HG02678 (cell line): Measurements from ENCODE around the gene E2F3.
"Not testable (repeated sequence)": the region's sequence is repeated elsewhere in the genome, so short reads cannot be mapped to it uniquely, and the experiment has no call there.

ENCODE experiments used
- ATAC-seq: cut with Tn5 transposase; IDR thresholded peaks from one replicate; pipeline ENCODE4 v1.9.1; 2021; ENCODE audit warnings: mild to moderate bottlenecking, moderate library complexity; ENCODE audit not compliant: unreplicated experiment

Gene E2F3

DNA sequence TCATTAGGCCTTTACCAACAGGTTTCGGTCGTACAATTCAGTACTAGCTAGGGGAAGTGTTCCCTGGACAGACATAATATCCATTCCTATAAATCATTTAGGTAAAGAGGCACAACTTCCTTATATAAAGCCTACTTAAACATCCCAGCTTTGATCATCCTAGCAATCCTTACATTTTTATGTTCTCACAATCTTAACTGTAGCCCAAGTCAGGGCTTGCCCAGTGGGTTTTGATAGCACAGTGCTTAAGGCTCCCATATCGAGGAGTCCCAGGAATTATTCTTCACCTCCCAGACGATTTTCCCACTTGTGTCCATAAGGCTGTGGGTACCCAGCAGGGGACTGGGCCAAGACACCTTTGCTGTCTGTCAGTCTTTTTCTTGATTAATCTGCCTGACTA, 63.2 kb downstream of the E2F3 start:
- ATAC-seq: no peak

- not testable (repeated sequence) for ATAC-seq
Measured at GRCh38 chr6:20465616-20466015, 63.9 kb downstream of the E2F3 start.

- peak; percentile 76 for ATAC-seq
Measured at GRCh38 chr6:20467437-20467836, 65.8 kb downstream of the E2F3 start.

DNA sequence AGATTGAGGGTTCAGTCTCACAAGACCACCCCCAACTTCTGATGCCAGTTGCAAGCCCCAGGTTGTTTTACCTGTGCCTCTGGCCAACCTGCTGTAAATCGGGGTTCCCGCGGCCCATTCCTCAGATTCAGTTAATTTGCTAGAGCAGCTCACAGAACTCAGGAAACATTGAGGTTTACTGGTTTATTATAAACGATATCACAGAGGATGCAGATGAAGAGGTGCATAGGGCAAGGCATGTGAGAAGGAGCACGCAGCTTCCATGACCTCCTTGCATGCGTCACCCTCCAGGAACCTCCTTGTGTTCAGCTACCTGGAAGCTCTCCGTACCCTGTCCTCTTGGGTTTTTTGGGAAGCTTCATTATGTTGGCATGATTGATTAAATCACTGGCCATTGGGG, 66.5 kb downstream of the E2F3 start:
- ATAC-seq: no peak

GRCh38 chr6:20472748-20473147, 71.1 kb downstream of the E2F3 start:
- ATAC-seq: no peak

DNA sequence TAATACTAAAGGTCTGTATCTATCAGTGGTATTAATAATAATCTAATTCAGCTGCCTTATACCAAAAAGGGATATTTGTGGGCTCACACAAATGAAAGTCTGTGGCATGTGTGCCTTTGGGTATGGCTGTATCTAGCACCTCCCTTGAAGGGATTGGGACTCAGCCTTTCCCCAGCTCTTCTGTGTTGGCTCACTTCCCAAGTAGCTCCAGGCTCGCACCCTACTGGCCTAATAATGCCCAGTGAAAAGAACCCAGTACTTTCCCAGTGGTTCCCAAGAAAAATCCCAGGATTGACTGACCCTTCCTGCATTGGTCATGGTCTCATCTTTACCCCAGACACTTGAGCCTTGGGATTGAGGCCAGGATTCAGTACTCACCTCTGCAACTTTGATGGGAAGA, 71.8 kb downstream of the E2F3 start:
- ATAC-seq: no peak

- ATAC-seq: no peak
Measured at GRCh38 chr6:20474874-20475542, 73.3 kb downstream of the E2F3 start.

DNA sequence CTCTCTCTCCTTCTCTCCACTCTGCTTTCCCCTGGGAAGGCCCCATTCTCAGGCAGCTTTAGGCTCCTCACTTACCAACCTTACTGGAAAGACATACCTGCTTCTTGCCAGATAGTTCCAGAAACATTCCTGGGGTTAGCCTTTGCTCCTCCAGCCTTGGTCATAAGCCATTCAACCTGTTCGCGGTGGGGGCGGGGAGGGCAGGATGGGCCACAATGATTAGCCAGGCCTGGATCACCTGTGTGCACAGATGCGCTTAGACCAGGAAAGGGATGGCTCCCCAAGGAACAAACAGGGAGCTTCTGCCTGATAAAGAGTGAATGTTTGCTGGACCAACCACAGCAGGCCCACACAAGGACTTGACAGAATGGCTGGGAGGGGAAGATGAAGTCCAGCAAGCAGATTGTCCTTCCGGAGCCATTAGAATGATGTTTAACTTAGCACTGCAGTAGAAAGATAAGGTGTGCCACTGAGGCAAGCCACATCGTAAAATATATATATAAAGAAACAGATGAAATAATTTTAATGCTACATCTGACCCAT, 74.9 kb downstream of the E2F3 start:
- ATAC-seq: no peak

DNA sequence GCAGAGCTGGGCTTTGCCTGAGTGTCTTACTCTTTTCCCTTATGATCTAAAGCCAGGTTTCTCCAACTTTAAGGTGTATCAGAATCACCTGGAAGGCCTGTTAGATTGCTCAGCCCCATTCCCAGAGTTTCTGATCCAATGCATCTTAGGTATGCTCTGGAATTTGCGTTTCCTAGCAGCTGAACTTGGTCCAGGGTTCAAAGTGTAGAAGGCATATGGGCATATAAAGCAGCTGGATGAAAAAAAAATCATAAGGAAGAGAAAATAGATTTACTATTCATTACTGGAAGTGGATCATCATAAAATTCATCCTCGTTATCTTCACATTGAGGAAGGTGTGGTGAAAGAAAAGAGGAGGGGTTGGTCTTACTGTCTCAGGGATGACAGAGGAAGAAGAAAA, 75.8 kb downstream of the E2F3 start:
- ATAC-seq: no peak

- ATAC-seq: no peak
Measured at GRCh38 chr6:20479060-20479459, 77.4 kb downstream of the E2F3 start.

DNA sequence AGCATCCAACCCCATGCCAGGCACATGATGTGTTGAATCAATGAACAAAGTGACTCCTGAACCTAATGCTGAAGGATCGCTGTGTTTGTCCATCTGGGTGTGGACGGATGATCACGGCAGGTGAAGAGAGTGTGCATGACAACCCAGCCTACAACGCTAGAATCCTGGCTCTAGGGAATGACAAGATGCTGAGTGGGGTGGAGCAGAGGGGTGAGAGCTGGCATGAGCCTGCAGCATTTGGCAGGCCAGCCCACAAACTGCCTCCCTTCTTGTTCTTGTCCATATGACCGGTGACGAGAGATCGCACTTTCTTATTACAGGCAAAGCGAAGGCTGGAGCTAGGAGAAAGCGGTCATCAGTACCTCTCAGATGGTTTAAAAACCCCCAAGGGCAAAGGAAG, 77.8 kb downstream of the E2F3 start:
- ATAC-seq: no peak

DNA sequence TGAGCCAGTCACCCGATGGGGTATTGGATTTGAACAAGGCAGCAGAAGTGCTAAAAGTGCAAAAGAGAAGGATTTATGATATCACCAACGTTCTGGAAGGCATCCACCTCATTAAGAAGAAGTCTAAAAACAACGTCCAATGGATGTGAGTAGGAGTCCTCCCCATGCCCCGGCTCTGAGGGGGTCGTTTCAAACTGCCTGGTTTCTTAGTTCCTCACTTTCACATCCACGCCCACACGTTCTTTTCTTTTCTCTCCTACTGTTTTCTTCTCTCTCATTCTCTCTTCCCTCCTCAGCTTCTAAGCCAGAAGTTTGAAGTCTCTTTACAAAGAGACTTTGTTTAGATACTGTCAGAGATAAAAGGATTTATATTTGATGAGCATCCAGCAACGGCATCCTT, 79.6 kb downstream of the E2F3 start:
- no peak for ATAC-seq

DNA sequence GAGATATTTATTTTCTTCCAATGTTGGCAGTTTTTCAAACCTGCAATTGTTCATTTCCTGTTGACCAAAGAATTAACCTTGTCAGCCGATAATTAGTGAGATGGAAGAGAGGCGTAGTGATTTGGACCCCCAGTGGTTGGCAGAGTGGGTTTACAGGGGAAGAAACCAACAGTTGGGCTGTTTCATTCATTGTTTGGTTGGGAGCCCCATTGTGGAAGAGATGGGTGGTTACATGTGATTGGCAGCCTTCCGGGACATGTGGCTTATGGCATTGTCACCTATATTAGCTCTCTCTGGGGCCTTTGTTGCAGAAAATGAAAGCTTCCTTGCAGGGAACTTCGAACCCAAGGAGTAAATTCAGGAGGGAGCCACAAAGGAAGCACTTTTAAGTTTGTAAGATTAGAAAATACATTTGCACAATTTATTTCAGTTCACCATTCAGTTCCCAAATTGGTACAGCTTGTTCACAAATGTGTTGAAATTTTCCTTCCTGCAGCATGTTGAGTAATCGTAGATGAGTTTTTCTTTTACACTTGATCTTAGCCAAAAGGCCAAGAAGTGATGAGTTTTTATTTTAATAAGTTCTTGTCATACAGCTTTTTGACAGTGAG, 82.3 kb downstream of the E2F3 start:
- no peak for ATAC-seq

DNA sequence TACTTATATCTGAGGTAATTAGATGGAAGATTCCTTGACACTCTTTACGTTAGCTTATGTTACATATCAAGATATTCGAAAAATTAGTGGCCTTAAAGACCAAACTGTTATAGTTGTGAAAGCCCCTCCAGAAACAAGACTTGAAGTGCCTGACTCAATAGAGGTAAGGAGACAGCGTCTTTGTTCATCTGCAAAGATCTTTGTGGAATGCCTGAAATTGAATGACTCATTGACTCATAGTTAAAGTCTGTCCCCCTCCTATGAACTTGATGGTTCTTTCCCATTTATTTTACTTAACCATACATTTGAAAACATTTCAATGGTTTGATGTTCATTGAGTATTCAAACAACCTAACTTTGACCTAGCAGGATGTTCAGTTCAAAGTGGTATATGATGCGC, 85.0 kb downstream of the E2F3 start:
- ATAC-seq: no peak

- ATAC-seq: no peak
Measured at GRCh38 chr6:20487669-20488375, 86.1 kb downstream of the E2F3 start.

- no peak for ATAC-seq
Measured at GRCh38 chr6:20490591-20490990, 88.9 kb downstream of the E2F3 start.

DNA sequence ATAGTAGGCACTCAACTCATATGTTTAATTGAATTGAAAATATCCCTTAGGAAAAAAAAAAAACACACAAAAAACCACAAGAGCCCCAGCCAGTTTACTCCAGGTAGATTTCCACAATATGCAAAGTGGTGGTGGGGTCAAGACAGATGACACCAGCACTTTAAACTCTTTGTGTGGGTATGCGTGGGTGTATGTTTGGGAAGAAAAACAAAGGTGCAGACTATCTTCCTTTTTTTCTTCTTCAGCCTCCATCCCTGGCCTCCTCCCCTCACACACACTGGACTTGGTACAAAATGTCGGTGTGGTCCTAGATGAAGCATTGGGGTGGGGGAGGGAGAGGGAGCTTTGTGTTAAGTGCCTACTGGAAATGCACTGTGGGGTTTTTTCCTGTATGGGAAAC, 90.4 kb downstream of the E2F3 start:
- no peak for ATAC-seq

GRCh38 chr6:20497216-20498040, 95.7 kb downstream of the E2F3 start:
- no peak for ATAC-seq

- no peak for ATAC-seq
Measured at GRCh38 chr6:20498041-20498385, 96.3 kb downstream of the E2F3 start.

DNA sequence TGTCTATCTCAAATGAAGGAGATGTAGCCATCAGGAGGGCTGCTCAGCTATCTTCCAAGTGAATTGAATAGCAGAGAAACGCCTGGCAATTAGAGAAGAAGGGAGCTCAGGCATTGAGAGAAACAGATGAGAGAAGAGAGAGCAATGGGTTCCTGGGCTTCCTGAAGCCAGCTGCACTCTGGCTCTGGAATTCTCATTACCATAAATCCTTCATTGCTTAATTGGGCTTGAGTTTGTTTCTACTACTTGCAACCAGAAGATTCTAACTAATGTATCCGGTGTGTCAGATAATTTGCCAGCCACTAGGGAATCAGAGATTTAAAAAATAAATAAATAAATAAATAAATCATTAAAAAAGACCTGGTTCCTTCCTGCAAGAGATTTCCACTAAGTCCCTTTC, 107.5 kb downstream of the E2F3 start:
- ATAC-seq: no peak

DNA sequence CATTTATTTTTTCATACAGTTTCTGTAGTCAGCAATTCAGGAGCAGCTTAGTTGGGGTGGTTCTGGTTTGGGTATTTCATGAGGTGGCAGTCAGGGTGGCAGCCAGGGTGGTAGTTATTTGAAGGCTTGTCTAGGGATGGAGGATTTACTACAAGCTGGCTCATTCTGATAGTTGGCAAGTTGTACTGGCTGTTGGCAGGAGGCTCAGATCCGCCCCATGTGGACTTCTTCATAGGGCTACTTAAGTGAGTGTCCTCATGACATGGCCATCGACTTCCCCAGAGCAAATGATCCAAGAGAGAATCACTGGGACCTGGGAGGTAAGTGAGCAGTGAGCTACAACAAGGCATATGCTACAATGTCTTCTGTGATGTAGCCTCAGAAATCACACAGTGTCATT, 110.2 kb downstream of the E2F3 start:
- ATAC-seq: no peak
